ENCODE data around the gene PCDHGA1.

Gene PCDHGA1

DNA sequence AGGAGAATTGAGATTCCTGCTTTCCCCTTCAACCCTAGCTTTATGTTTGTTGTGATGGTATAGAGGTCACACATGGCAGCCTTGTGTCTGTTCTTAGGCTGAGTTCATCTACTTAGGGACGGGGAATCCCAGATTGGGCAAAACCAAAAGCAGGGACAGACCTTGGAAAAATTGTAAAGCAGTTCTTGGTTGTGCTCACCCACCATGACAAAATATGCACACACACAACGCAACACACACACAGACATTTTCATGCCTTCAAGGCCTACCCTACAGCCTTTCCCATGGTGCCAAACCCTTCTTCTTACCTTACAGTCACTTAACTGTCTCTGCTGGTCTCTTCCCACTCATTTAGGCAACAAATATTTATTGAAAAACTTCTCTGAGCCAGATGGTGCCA, 173.4 kb downstream of the PCDHGA1 start:
- Histone ChIP-seq H3K79me2 (ENCODE audit: low read length) (no peaks in the 10 kb centered on the region), H4K20me1 (ENCODE audit: insufficient read depth, low read length) (no peaks in the 10 kb centered on the region), H3K4me3 (ENCODE audit: low read length) (no peak overlapping the region), H3K27me3 (ENCODE audit: low read depth, low read length) (no peaks in the 10 kb centered on the region), H2AFZ (ENCODE audit: low read depth, low read length) (no peak overlapping the region), H3K4me2 (ENCODE audit: low read length) (no peak overlapping the region), H3K4me1 (ENCODE audit: low read length) (peaks cover 10% of the 10 kb centered on the region; the same call in 1 of the 2 replicates), H3K9me3 (ENCODE audit: insufficient read depth, low read length) (no peaks in the 10 kb centered on the region), H3K36me3 (replicated peaks; ENCODE audit: low read depth, low read length) (no peaks in the 10 kb centered on the region), H3K9ac (ENCODE audit: low read length) (no peak overlapping the region), H3K27ac (ENCODE audit: low read length) (no peak overlapping the region)
- TF ChIP-seq CTCF (IDR thresholded peaks at IDR 0.05; ENCODE audit: low read depth, low read length): no peak
- TF ChIP-seq EZH2phosphoT487 (IDR thresholded peaks at IDR 0.05; ENCODE audit: low read depth): no peak

DNA sequence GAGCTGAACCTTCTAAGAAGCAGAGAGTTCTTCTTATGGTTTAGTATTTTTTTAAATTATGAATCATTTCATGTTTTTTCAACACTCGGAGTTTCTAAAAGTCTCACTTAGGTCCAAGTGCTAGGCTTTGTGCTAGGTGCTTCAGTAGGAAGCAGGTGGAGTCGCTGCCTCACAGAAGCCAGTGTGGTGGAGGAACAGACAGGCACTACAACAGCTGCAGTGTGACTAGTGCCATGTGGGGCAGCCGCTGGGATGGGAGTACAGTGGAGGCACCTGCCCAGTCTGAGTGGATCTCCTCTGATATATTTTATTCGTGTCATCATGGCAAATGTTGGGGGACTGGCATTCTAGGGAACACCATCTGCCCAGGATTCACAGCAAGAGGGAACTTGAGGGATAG, 173.9 kb downstream of the PCDHGA1 start:
- Histone ChIP-seq H3K4me2 (ENCODE audit: low read length) (no peak overlapping the region), H3K9ac (ENCODE audit: low read length) (no peak overlapping the region), H3K4me3 (ENCODE audit: low read length) (no peak overlapping the region), H3K27me3 (ENCODE audit: low read depth, low read length) (no peaks in the 10 kb centered on the region), H3K79me2 (ENCODE audit: low read length) (no peaks in the 10 kb centered on the region), H3K9me3 (ENCODE audit: insufficient read depth, low read length) (no peaks in the 10 kb centered on the region), H2AFZ (ENCODE audit: low read depth, low read length) (no peak overlapping the region), H3K27ac (ENCODE audit: low read length) (no peak overlapping the region), H4K20me1 (ENCODE audit: insufficient read depth, low read length) (no peaks in the 10 kb centered on the region), H3K36me3 (replicated peaks; ENCODE audit: low read depth, low read length) (no peaks in the 10 kb centered on the region), H3K4me1 (ENCODE audit: low read length) (peaks cover 14% of the 10 kb centered on the region)
- no peak for TF ChIP-seq EZH2phosphoT487 (IDR thresholded peaks at IDR 0.05; ENCODE audit: low read depth)

DNA sequence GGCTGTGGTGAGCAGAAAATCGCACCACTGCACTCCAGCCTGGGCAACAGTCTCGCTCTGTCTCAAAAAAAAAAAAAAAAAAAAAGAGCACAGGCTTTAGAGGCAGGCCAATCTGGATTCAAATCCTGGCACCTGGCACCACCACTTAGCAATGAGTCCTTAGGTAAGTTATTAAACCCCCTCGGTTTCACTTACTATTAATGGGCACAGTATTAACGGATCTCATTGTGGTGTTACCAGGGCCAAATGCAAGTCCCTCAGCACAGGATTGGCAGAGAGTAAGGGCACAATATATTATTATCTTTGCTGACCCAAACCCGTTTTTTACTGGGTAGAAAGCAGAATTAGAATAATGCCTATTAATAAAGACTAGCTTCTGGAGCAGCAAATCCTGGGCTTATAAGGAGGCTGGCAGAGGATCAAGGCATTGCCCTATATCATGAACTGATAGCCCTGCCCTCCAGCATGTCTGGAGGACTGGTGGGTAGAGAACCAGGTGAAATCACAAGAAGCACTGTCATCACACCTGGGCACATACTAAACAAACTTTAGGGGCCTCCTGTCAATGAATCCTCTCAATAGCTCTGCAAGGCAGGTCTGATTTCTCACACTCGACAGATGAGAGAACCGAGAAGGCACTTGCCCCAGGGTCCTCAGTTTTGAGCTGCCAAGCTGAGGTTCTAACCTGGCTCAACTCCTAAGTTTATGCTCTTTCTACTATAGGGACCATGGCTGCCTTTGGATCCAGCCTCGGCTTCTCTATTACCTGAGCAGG, 176.3 kb downstream of the PCDHGA1 start:
- Histone ChIP-seq H3K79me2 (ENCODE audit: low read length) (no peaks in the 10 kb centered on the region), H3K36me3 (replicated peaks; ENCODE audit: low read depth, low read length) (no peaks in the 10 kb centered on the region), H3K27me3 (ENCODE audit: low read depth, low read length) (no peaks in the 10 kb centered on the region), H3K27ac (ENCODE audit: low read length) (no peak overlapping the region), H3K4me1 (ENCODE audit: low read length) (peaks cover 35% of the 10 kb centered on the region), H3K4me2 (ENCODE audit: low read length) (no peak overlapping the region), H3K9ac (ENCODE audit: low read length) (no peak overlapping the region), H3K4me3 (ENCODE audit: low read length) (no peak overlapping the region), H2AFZ (ENCODE audit: low read depth, low read length) (no peak overlapping the region), H3K9me3 (ENCODE audit: insufficient read depth, low read length) (no peaks in the 10 kb centered on the region), H4K20me1 (ENCODE audit: insufficient read depth, low read length) (no peaks in the 10 kb centered on the region)
- no peak for TF ChIP-seq CTCF (IDR thresholded peaks at IDR 0.05; ENCODE audit: low read depth, low read length)

DNA sequence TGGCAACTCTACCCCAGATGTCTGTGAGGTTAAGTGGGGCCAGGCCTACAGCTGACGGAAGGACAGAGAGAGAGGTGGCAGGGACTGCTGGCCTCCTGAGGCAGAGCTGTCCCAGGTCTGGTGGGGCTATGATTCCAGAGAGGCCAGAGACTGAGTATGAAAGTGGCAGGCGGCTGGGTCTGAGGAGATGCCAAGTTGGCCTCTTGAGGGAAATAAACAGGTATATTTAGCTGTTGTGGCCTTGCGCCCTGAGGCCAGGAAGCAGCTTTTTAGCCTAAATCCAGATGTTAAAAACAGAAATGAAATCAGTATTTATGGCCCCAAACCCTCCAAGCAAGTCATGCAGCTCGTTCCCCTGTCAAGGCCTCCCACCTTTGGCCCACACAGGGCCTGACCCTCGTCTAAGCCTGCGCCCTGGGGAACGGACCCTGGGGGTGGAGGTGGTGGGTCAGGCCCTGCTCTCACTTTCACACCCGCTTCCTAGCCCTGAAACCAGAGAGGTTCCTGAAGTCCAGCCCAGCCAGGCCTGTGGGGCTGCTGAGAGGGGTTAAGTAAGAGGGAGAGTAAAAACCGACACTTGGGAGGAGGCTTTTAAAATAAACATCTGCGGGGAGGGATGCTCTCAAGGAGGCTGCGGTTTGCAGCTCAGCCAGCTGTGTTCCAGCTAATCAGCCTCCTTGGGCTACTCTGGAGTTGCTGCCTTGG, 177.2 kb downstream of the PCDHGA1 start:
- Histone ChIP-seq H3K36me3 (replicated peaks; ENCODE audit: low read depth, low read length) (no peaks in the 10 kb centered on the region), H3K79me2 (ENCODE audit: low read length) (no peaks in the 10 kb centered on the region), H3K27ac (ENCODE audit: low read length) (no peak overlapping the region), H3K27me3 (ENCODE audit: low read depth, low read length) (no peaks in the 10 kb centered on the region), H3K9ac (ENCODE audit: low read length) (no peak overlapping the region), H4K20me1 (ENCODE audit: insufficient read depth, low read length) (no peaks in the 10 kb centered on the region), H2AFZ (ENCODE audit: low read depth, low read length) (no peak overlapping the region), H3K4me3 (ENCODE audit: low read length) (no peak overlapping the region), H3K4me1 (ENCODE audit: low read length) (peaks cover 42% of the 10 kb centered on the region), H3K9me3 (ENCODE audit: insufficient read depth, low read length) (no peaks in the 10 kb centered on the region), H3K4me2 (ENCODE audit: low read length) (no peak overlapping the region)
- TF ChIP-seq CTCF (IDR thresholded peaks at IDR 0.05; ENCODE audit: low read depth, low read length): no peak
- TF ChIP-seq EZH2phosphoT487 (IDR thresholded peaks at IDR 0.05; ENCODE audit: low read depth): no peak
